Hair follicle dermal papilla cell (primary cell): ENCODE data around the gene SCAND1. TPM values are rescaled to one million over a fixed set of nuclear protein-coding genes. Genes with fewer than 3 reads are reported as not detected.

Source experiments
- small RNA-seq: library from RNA; depleted of rRNA; stranded (forward); fragments of <200 nt; gene quantifications from one replicate; pipeline ENCODE3, GENCODE V24; 2012
- total RNA-seq: library from RNA; depleted of rRNA; stranded (reverse); fragments of >200 nt; gene quantifications from 2 replicates; pipeline ENCODE4 v1.2.3, GENCODE V29; 2012

Gene SCAND1
- total RNA-seq: 44.9 and 57.1 TPM in 2 replicates

DNA sequence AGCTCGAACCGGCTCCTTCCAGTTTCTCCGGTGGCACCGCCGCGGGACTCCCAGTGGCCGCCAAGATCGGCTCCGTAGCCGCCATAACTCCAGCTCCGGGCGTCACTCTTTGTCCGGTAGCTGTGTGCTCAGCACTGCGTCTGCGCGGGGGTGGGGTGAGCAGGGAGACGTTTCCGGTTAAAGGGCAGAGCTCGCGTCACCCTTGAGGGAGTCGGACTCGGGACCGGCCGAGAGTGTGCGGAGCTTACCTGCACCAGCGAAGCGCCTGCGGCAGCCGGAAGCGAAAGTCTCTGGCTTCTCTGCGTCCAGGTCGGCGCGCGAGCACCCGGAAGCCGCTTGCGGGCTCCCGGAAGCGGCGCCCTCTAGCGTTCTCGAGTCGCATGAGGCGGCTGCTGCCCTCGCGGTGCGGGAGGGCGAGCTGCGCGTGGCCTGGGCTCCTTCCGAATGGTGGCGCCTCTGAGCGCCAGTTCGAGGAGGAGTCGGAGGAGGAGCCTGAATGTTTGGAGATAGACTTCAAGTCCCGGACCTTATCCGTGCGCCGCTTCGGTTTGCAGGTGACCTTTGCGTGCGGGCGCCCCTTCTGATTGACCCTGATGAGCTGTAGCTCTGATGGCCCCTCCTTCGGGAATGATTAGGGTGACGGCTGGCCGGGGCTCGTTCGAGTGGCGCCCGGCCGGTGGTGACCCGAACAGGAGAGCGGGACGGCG is at the start of gene SCAND1:
TSS of gene SCAND1 (minus strand) at position 303 of the 707 bp plus-strand sequence. CDS start at position 85, 218 bp downstream.

DNA sequence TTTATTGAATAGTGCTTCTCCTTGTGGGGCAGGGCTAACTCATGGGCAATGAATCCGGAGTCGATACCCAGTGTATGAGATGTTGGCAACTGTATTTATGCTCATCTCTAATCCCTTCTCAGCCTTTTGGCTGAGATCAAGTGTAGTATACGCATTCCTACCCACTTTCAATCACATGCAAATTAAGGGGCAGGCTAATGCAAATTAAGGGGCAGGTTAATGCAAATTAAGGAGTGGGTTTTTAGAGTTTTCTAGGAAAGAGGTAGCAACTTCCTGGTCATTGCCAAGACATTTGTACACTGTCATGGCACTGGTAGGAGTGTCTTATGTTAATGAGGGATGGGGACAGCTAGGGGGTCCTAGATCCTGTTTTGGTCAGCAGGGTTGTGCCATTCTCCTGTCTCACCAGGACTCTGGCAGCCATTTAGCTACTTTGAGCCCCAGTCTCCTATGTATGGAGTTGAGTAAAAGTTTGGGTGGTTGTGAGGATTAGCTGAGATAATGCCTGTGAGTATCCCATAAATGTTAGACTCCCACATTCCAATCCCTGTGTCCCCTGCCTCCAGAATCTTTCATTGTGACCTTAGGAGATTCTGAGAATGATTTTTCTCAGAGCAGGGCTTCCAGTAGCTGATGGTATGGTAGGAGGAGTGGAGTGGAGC is 13.8 kb upstream of the SCAND1 start, which contains the start of gene CNBD2:
TSS of gene CNBD2 (plus strand) at position 612 of the 662 bp plus-strand sequence. CDS start 173 bp downstream, outside the sequence.

Small RNA genes lying within 50 kb of the gene (small RNA-seq; reads per million reads assigned to genes)
- not detected for gene RNU6-937P

Other genes with a start within 250 kb of the SCAND1 start
- gene RBM39, start 212.2 kb downstream of the SCAND1 start, total RNA-seq: 197 and 296 TPM in 2 replicates
- 37.3 and 37.8 TPM in 2 replicates for gene PHF20, start 182.5 kb downstream of the SCAND1 start, total RNA-seq
- 2.1 and 2.2 TPM in 2 replicates for gene CNBD2, start 14.1 kb upstream of the SCAND1 start, total RNA-seq
- gene EPB41L1, start 200.2 kb upstream of the SCAND1 start, total RNA-seq: 18.5 TPM in 2 replicates